ENCODE results near the gene AMDHD2.
A peak's percentile ranks its signal among the peaks of the same experiment; 100 is the strongest.
"Not testable (repeated sequence)": the region's sequence is repeated elsewhere in the genome, so short reads cannot be mapped to it uniquely, and the experiment has no call there.

The AMDHD2 gene

GRCh38 chr16:2517954-2518605, 2.1 kb upstream of the AMDHD2 start:
- no peak for DNase-seq (ENCODE audit: low spot score)

- no peak for DNase-seq (ENCODE audit: low spot score)
Measured at GRCh38 chr16:2518823-2519710, 1.1 kb upstream of the AMDHD2 start.

DNA sequence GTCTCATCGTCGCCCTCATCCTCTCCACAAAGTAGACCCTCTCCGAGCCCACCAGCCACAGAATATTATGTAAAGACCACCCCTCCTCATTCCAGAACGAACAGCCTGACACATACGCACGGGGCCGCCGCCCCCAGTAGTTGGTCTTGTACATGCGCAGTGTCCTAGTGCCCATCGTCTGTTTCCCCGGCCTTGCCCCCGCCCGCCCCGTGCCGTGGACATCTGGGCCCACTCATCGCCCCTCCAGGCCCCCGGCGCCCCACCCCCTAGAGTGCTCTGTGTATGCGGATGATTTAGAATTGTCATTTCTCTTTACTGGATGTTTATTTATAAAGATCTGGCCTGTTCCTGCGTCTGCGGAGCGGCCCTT, 475 bp upstream of the AMDHD2 start:
- DNase-seq (ENCODE audit: low spot score) = no peak

DNA sequence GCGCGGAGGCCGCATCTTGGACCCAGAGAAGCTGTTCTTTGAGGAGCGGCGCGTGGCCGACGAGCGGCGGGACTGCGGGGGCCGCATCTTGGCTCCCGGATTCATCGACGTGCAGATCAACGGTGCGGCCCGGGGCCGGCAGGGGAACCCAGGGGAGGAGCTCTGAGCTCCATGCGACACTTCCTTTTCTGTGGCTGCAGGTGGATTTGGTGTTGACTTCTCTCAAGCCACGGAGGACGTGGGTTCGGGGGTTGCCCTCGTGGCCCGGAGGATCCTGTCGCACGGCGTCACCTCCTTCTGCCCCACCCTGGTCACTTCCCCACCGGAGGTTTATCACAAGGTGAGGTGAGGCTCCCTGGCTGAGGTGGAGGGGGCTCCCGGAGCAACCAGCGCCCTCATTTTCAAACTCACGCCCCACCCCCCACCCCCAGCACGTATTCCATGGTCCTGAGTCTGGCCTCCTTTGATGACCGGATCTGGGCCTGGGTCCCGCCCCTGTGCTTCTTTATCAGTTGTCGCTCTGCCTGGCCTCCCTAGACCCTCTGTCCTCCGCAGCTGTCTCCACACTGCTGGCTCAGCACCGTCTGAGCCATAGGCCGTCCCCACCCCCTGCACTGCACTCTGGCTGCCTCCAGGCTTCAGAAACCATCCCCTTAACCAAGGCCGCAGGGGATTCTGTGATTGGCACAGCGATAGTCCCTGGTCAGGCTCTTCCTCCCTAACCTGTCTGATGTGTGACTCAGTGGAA, 787 bp downstream of the AMDHD2 start:
- DNase-seq (ENCODE audit: low spot score) = no peak

DNA sequence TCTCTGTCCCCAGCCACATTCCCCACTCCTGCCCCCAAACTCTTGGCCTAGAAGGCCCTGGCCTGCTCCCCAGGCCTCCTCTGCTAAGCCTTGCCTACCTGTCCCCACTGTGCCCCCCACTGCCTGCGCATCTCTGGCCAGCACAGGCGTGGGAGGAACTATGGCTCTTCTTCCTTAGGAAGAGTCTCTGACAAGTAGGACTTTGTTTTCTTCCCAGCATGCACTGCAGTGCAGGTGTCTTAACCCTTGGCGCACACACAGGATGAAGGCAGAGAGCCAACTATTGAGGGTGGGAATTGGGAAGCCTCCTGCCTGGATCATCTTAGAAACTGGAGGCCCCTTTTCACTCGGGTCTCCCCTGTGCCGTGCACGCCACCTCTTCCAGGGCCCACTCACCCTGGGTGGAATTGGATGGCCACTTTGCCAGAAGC, 3.6 kb downstream of the AMDHD2 start:
- DNase-seq (ENCODE audit: low spot score) = no peak

GRCh38 chr16:2524339-2524938, 4.3 kb downstream of the AMDHD2 start:
- DNase-seq (ENCODE audit: low spot score) = no peak

GRCh38 chr16:2526135-2526534, 6.0 kb downstream of the AMDHD2 start:
- no peak for DNase-seq (ENCODE audit: low spot score)

- no peak for DNase-seq (ENCODE audit: low spot score)
Measured at GRCh38 chr16:2527071-2527783, 7.1 kb downstream of the AMDHD2 start.

- DNase-seq (ENCODE audit: low spot score) = no peak
Measured at GRCh38 chr16:2527784-2528100, 7.6 kb downstream of the AMDHD2 start.

GRCh38 chr16:2528161-2529060, 8.2 kb downstream of the AMDHD2 start:
- DNase-seq (ENCODE audit: low spot score) = no peak

- no peak for DNase-seq (ENCODE audit: low spot score)
Measured at GRCh38 chr16:2529061-2529931, 9.1 kb downstream of the AMDHD2 start.

- DNase-seq (ENCODE audit: low spot score) = no peak
Measured at GRCh38 chr16:2529961-2530628, 9.9 kb downstream of the AMDHD2 start.

DNA sequence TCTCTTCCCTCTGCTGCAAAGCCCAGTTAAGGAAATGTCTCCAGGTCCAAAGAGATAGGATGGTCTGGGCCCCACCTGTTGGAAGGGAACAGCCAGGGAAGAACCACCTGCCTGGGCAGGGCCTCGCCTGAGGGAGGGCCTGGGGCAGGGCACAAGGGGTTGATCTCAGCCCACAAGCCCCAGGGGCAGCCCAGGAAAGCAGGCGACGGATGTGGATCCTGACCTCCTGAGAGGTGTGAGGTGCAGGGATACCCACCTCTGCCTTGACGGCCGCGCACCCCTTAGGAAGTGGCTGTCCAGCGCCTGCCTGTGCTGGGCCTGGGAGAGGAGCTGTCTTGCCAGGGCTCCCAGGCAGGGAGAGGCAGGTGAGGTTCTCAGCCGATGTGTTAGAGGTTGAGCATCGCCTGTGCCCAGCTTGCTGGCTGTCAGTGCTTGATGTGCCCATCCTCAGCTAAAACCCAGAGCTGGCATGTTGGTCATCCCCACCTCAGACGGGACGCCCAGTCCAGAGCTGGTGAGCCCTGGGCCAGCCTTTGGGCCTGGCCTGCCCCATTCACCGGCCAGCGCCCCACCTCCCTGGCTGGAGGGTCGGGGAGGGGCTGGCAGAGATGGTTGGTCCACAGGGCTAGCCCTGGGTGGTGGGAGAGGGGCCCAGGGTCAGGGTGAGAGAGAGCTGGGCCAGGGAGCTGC, 10.6 kb downstream of the AMDHD2 start:
- DNase-seq (ENCODE audit: low spot score) = no peak

- no peak for DNase-seq (ENCODE audit: low spot score)
Measured at GRCh38 chr16:2531371-2531695, 11.2 kb downstream of the AMDHD2 start, which contains the start of gene CEMP1. CEMP1 (minus strand) TSS chr16:2531408; CDS start chr16:2531073, 335 bp downstream.

GRCh38 chr16:2531696-2532493, 11.7 kb downstream of the AMDHD2 start:
- peak; percentile 95 for DNase-seq (ENCODE audit: low spot score)

- DNase-seq (ENCODE audit: low spot score) = no peak
Measured at GRCh38 chr16:2532494-2533141, 12.4 kb downstream of the AMDHD2 start.

GRCh38 chr16:2533142-2533755, 13.1 kb downstream of the AMDHD2 start:
- not testable (repeated sequence) for DNase-seq (ENCODE audit: low spot score)

All from kidney capillary endothelial cell (primary cell).